ENCODE data around the gene AGPS. TPM values are rescaled to one million over a fixed set of nuclear protein-coding genes. Genes with fewer than 3 reads are reported as not detected.

AGPS gene
- total and polyA plus RNA-seq, 10 of the 15 experiments (the other 5 are each of a cell fraction or from before 2014, with no cell fraction given): 7.9 to 54.2 (median 38.7) TPM

- TF ChIP-seq CBX5 (IDR thresholded peaks at IDR 0.05; ENCODE audit: low read depth) (no peak), CHD4 (IDR thresholded peaks at IDR 0.05) (no peak), KLF5 (IDR thresholded peaks at IDR 0.05; ENCODE audit: partially characterized antibody) (no peak), PKNOX1 (IDR thresholded peaks at IDR 0.05) (no peak), BCL3 (IDR thresholded peaks at IDR 0.05; ENCODE audit: borderline replicate concordance, insufficient read depth, low read depth, low read length, poor library complexity, severe bottlenecking) (no peak), ZNF207 (IDR thresholded peaks at IDR 0.05; ENCODE audit: borderline replicate concordance) (no peak), JUNB (IDR thresholded peaks at IDR 0.05) (no peak), HDAC2 (IDR thresholded peaks at IDR 0.05) (no peak), USF2 (IDR thresholded peaks at IDR 0.05; ENCODE audit: borderline replicate concordance, low read depth, low read length) (no peak), NFYB (IDR thresholded peaks at IDR 0.05; ENCODE audit: insufficient read depth, low read depth, low read length) (no peak), CBFB (IDR thresholded peaks at IDR 0.05; ENCODE audit: low read depth) (no peak), MYC (IDR thresholded peaks at IDR 0.05; ENCODE audit: insufficient read depth, insufficient read length, insufficient replicate concordance, low read length, severe bottlenecking) (no peak), HSF1 (IDR thresholded peaks at IDR 0.05; ENCODE audit: low read depth, low read length) (no peak), SPI1 (IDR thresholded peaks at IDR 0.05; ENCODE audit: borderline replicate concordance, insufficient read depth, low read depth, low read length) (no peak), BHLHE40 (IDR thresholded peaks at IDR 0.05; ENCODE audit: borderline replicate concordance in 1 of 2, low read depth in 2 of 2, low read length in 1 of 2) (no peak), ZBED1 (IDR thresholded peaks at IDR 0.05; ENCODE audit: borderline replicate concordance) (no peak), IKZF1 (conservative IDR thresholded peaks at IDR 0.05) (no peak), MTA3 (IDR thresholded peaks at IDR 0.05; ENCODE audit: borderline replicate concordance, low read length) (no peak)
- Histone ChIP-seq H3K79me2 (ENCODE audit: control insufficient read depth, insufficient read depth, low read length) (peaks cover 46% of the 10 kb centered on the region), H3K4me3 (no peak overlapping the region), H4K20me1 (ENCODE audit: control insufficient read depth, insufficient read depth) (no peaks in the 10 kb centered on the region), H3K9me3 (replicated peaks; ENCODE audit: control insufficient read depth, insufficient read depth, low read length) (no peaks in the 10 kb centered on the region; the same call in 2 of the 3 replicates), H3K27ac (ENCODE audit: control insufficient read depth, insufficient read depth) (no peak overlapping the region), H3K4me2 (ENCODE audit: control insufficient read depth, insufficient read depth) (no peak overlapping the region), H2AFZ (ENCODE audit: control insufficient read depth, low read depth, low read length) (no peak overlapping the region), H3K27me3 (replicated peaks in 1 of 2; ENCODE audit: control insufficient read depth in 2 of 2, insufficient read depth in 2 of 2, low read length in 1 of 2) (no peaks in the 10 kb centered on the region), H3K9ac (ENCODE audit: control insufficient read depth, insufficient read depth, low read length) (no peak overlapping the region), H3K36me3 (ENCODE audit: control insufficient read depth in 2 of 2, insufficient read depth in 2 of 2, low read length in 1 of 2) (no peaks in the 10 kb centered on the region), H3K4me1 (ENCODE audit: control insufficient read depth, insufficient read depth, low read length) (no peaks in the 10 kb centered on the region)
- intact Hi-C loops (cut with micrococcal nuclease; ENCODE audit: unreplicated experiment): no loop called here
- in situ Hi-C loops (cut with MboI): no loop called here
- RAD21 ChIA-PET (ENCODE audit: unreplicated experiment): interaction anchor here (0.6 to 2.0 kb wide), 4 partner anchors 9 to 241 kb away, joined by 3 to 7 read pairs (median 6); no protein-coding TSS in a partner anchor
- BruUV-seq (replicated peaks): no TSS peak
- SMC1A ChIA-PET (ENCODE audit: uncharacterized antibody, unreplicated experiment): interaction anchor here (1.0 to 3.2 kb wide), 6 partner anchors 9 to 69 kb away, joined by 3 to 18 read pairs (median 8); no protein-coding TSS in a partner anchor
- DNase-seq (ENCODE audit: low read depth, low spot score) (no peak), FAIRE-seq (no peak), ATAC-seq (0 out of 3 replicates have a peak, but pooled peaks have one; percentile 14)
- POLR2A ChIA-PET: interaction anchor here (0.6 to 1.0 kb wide), 6 partner anchors 13 to 382 kb away, joined by 3 to 4 read pairs (median 3); partner anchors contain the start of gene AGPS
- 97% methylated on average over 2 of the region's 2 CpGs for WGBS (ENCODE audit: insufficient coverage, insufficient replicate concordance, low lambda C conversion rate, missing lambda C conversion rate)
- CTCF ChIA-PET: interaction anchor here (0.9 to 3.5 kb wide), 6 partner anchors 10 to 320 kb away, joined by 3 to 22 read pairs (median 4); no protein-coding TSS in a partner anchor
Observed at GRCh38 chr2:177405029-177405692, 12.6 kb downstream of the AGPS start.
